HTR-8/SVneo (cell line): ENCODE data around the gene TUBB4A.
A peak's percentile ranks its signal among the peaks of the same experiment; 100 is the strongest.
"Not testable (repeated sequence)": the region's sequence is repeated elsewhere in the genome, so short reads cannot be mapped to it uniquely, and the experiment has no call there.

Experiments
- DNase-seq: peaks from one replicate; pipeline ENCODE4 v3.0.0; 2011; ENCODE audit warnings: low spot score, mixed read lengths; ENCODE audit not compliant: insufficient read length
- FAIRE-seq: peaks from 2 replicates; lab custom pipeline; 2011; peaks lifted over from hg19 to GRCh38; lab: Jason Lieb, UNC

Gene TUBB4A

GRCh38 chr19:6501740-6502648 is at the start of gene TUBB4A:
TSS of gene TUBB4A (minus strand) at chr19:6502309. CDS start at chr19:6502212, 97 bp downstream.
- peak; percentile 59 for DNase-seq

GRCh38 chr19:6551091-6551490 is 49.0 kb upstream of the TUBB4A start:
- FAIRE-seq (no peak), DNase-seq (no peak)

More at GRCh38 chr19:6501740-6502648, at the start of gene TUBB4A:
- FAIRE-seq, result peak; percentile 72

GRCh38 chr19:6550679-6551078 is 48.6 kb upstream of the TUBB4A start:
- DNase-seq, FAIRE-seq: not testable (repeated sequence)

- DNase-seq (no peak), FAIRE-seq (no peak)
Observed at GRCh38 chr19:6543866-6544347, 41.8 kb upstream of the TUBB4A start.

- DNase-seq (no peak), FAIRE-seq (no peak)
Observed at GRCh38 chr19:6540918-6541689, 39.0 kb upstream of the TUBB4A start.

GRCh38 chr19:6539514-6539913 is 37.4 kb upstream of the TUBB4A start:
- FAIRE-seq, result no peak
- no peak for DNase-seq

- no peak for DNase-seq
- FAIRE-seq, result no peak
Observed at GRCh38 chr19:6535558-6536137, 33.5 kb upstream of the TUBB4A start.

GRCh38 chr19:6534451-6535093 is 32.5 kb upstream of the TUBB4A start:
- FAIRE-seq (no peak), DNase-seq (no peak)

GRCh38 chr19:6533746-6534418 is 31.8 kb upstream of the TUBB4A start:
- DNase-seq (no peak), FAIRE-seq (no peak)

GRCh38 chr19:6533000-6533328 is 30.9 kb upstream of the TUBB4A start:
- FAIRE-seq, result no peak
- no peak for DNase-seq

GRCh38 chr19:6532244-6532999 is 30.3 kb upstream of the TUBB4A start:
- DNase-seq (no peak), FAIRE-seq (peak; percentile 79)

GRCh38 chr19:6531956-6532243 is 29.8 kb upstream of the TUBB4A start:
- DNase-seq (no peak), FAIRE-seq (no peak)

GRCh38 chr19:6531163-6531955 is 29.2 kb upstream of the TUBB4A start:
- DNase-seq (no peak), FAIRE-seq (no peak)

- FAIRE-seq, result peak; percentile 16
- DNase-seq, result peak; percentile 94
Observed at GRCh38 chr19:6530386-6531162, 28.5 kb upstream of the TUBB4A start, which contains the start of gene TNFSF9. TSS of gene TNFSF9 (plus strand) at chr19:6531026. CDS start at chr19:6531037, 11 bp downstream.

- no peak for DNase-seq
- no peak for FAIRE-seq
Observed at GRCh38 chr19:6529937-6530385, 27.9 kb upstream of the TUBB4A start.

GRCh38 chr19:6529351-6529750 is 27.2 kb upstream of the TUBB4A start:
- DNase-seq (no peak), FAIRE-seq (no peak)

GRCh38 chr19:6528544-6529121 is 26.5 kb upstream of the TUBB4A start:
- no peak for DNase-seq
- FAIRE-seq, result no peak
